IMR-90 (cell line): ENCODE measurements around the gene SLC37A3. TPM values are rescaled to one million over a fixed set of nuclear protein-coding genes. Genes with fewer than 3 reads are reported as not detected.

Experiments used
- ATAC-seq: fragments of 200-7000 bp; cut with Tn5 transposase; 2 replicates; pipeline ENCODE4 v1.9.1; 2020; ENCODE audit warnings: low read depth, mild to moderate bottlenecking, moderate library complexity
- BruUV-seq: library from RNA; stranded (reverse); fragments of 400-500 nt; replicated peaks from 2 replicates; lab custom pipeline; 2021; lab: Mats Ljungman, UMichigan
- CTCF ChIA-PET: fragments of 300-600 bp; formaldehyde crosslinking; extraction: SDS; loops from one replicate; lab custom pipeline; 2021; ENCODE audit warnings: antibody characterized with exemption; lab: Yijun Ruan, JAX
- POLR2A ChIA-PET: fragments of 300-600 bp; sonication (Branson Sonifier 250); formaldehyde crosslinking; loops from one replicate; lab custom pipeline; 2022; ENCODE audit warnings: antibody characterized with exemption; ENCODE audit not compliant: unreplicated experiment; lab: Charles Lee
- DNase-seq: peaks from one replicate; pipeline ENCODE4 v3.0.0; 2013
- H2AFZ ChIP-seq: replicated peaks from 2 replicates; pipeline ENCODE3; 2013; ENCODE audit warnings: low read length, mild to moderate bottlenecking; ENCODE audit not compliant: poor library complexity
- H2AK5ac ChIP-seq: 2 replicates; pipeline ENCODE4 v1.6.1; 2013; ENCODE audit warnings: low read depth, low read length, inconsistent platforms
- H2AK9ac ChIP-seq: replicated peaks from 2 replicates; pipeline ENCODE3; 2013; ENCODE audit warnings: mild to moderate bottlenecking, low read depth, low read length, moderate library complexity; ENCODE audit not compliant: poor library complexity
- H2BK120ac ChIP-seq: 2 replicates; pipeline ENCODE4 v1.6.1; 2013; ENCODE audit warnings: low read depth, low read length, inconsistent platforms
- H2BK15ac ChIP-seq: 3 replicates; pipeline ENCODE4 v1.6.1; 2013; ENCODE audit warnings: low read depth, low read length, inconsistent platforms
- H2BK20ac ChIP-seq: 2 replicates; pipeline ENCODE4 v1.6.1; 2013; ENCODE audit warnings: low read depth, mild to moderate bottlenecking, inconsistent platforms, low read length, moderate library complexity
- H2BK5ac ChIP-seq: 2 replicates; pipeline ENCODE4 v1.6.1; 2013; ENCODE audit warnings: mild to moderate bottlenecking, low read depth, low read length, inconsistent platforms; ENCODE audit not compliant: poor library complexity, severe bottlenecking
- H3K14ac ChIP-seq: replicated peaks from 2 replicates; pipeline ENCODE4 v1.6.1; 2013; ENCODE audit warnings: low read depth, low read length, inconsistent platforms
- H3K18ac ChIP-seq: 2 replicates; pipeline ENCODE4 v1.6.1; 2013; ENCODE audit warnings: low read depth, low read length, control low read depth
- H3K23ac ChIP-seq: 2 replicates; pipeline ENCODE4 v1.6.1; 2013; ENCODE audit warnings: low read depth, low read length, inconsistent platforms
- H3K27ac ChIP-seq: 2 replicates; pipeline ENCODE4 v1.5.1; 2013; ENCODE audit warnings: mild to moderate bottlenecking, control low read depth, low read length; ENCODE audit not compliant: insufficient read depth
- H3K27me3 ChIP-seq: 2 replicates; pipeline ENCODE4 v1.6.1; 2013; ENCODE audit warnings: low read length; ENCODE audit not compliant: control insufficient read depth, insufficient read depth
- H3K36me3 ChIP-seq: 2 replicates; pipeline ENCODE4 v1.6.1; 2013; ENCODE audit warnings: low read length, mixed read lengths; ENCODE audit not compliant: control insufficient read depth, insufficient read depth
- H3K4ac ChIP-seq: 2 replicates; pipeline ENCODE4 v1.6.1; 2013; ENCODE audit warnings: low read depth, low read length, inconsistent platforms
- H3K4me1 ChIP-seq: 2 replicates; pipeline ENCODE4 v1.6.1; 2013; ENCODE audit warnings: low read length, mixed read lengths; ENCODE audit not compliant: control insufficient read depth, insufficient read depth
- H3K4me2 ChIP-seq: 2 replicates; pipeline ENCODE4 v1.6.1; 2013; ENCODE audit warnings: low read depth, mild to moderate bottlenecking, control low read depth, low read length, moderate library complexity
- H3K4me3 ChIP-seq: 2 replicates; pipeline ENCODE4 v1.5.1; 2013; ENCODE audit warnings: low read depth, mild to moderate bottlenecking, control low read depth, low read length, moderate library complexity; ENCODE audit not compliant: insufficient read depth
- H3K56ac ChIP-seq: 2 replicates; pipeline ENCODE4 v1.6.1; 2013; ENCODE audit warnings: low read length, inconsistent platforms; ENCODE audit not compliant: insufficient read depth; ENCODE audit errors: extremely low read depth
- H3K79me1 ChIP-seq, 2 experiments: 2 replicates each; pipeline ENCODE4 v1.6.1; 2013; ENCODE audit warnings: low read length in 2 of 2, inconsistent platforms in 1 of 2, low read depth in 1 of 2
- H3K9ac ChIP-seq: 2 replicates; pipeline ENCODE4 v1.6.1; 2013; ENCODE audit warnings: low read depth, low read length, control low read depth
- H3K9me1 ChIP-seq: 2 replicates; pipeline ENCODE4 v1.6.1; 2013; ENCODE audit warnings: low read length, inconsistent platforms; ENCODE audit not compliant: insufficient read depth
- H3K9me3 ChIP-seq: 2 replicates; pipeline ENCODE4 v1.6.1; 2013; ENCODE audit warnings: low read length; ENCODE audit not compliant: control insufficient read depth, insufficient read depth
- H4K20me1 ChIP-seq: 2 replicates; pipeline ENCODE4 v1.6.1; 2013; ENCODE audit warnings: low read length, inconsistent platforms; ENCODE audit not compliant: insufficient read depth
- H4K5ac ChIP-seq: 2 replicates; pipeline ENCODE4 v1.6.1; 2013; ENCODE audit warnings: mild to moderate bottlenecking, low read depth, low read length, control low read depth
- H4K8ac ChIP-seq, 2 experiments: 2 replicates each; pipeline ENCODE4 v1.6.1; 2013; ENCODE audit warnings: low read depth in 2 of 2, low read length in 2 of 2, control low read depth in 1 of 2, inconsistent platforms in 1 of 2
- H4K91ac ChIP-seq: 2 replicates; pipeline ENCODE4 v1.6.1; 2013; ENCODE audit warnings: low read depth, low read length, inconsistent platforms; ENCODE audit not compliant: insufficient read depth
- BHLHE40 ChIP-seq: fragments of 150-350 bp; IDR thresholded peaks from 2 replicates; pipeline ENCODE4 v1.6.1; 2016; ENCODE audit warnings: mild to moderate bottlenecking, low read depth, low read length
- CHD1 ChIP-seq: IDR thresholded peaks from 2 replicates; pipeline ENCODE4 v1.6.1; 2012; ENCODE audit warnings: low read depth, low read length, improper control_type of control experiment
- ELK1 ChIP-seq: fragments of 150-350 bp; IDR thresholded peaks from 2 replicates; pipeline ENCODE4 v1.6.1; 2016; ENCODE audit warnings: low read depth, mild to moderate bottlenecking, low read length, moderate library complexity, borderline replicate concordance
- FOS ChIP-seq: fragments of 150-350 bp; IDR thresholded peaks from 2 replicates; pipeline ENCODE4 v1.6.1; 2016; ENCODE audit warnings: low read depth, low read length
- MAZ ChIP-seq: IDR thresholded peaks from 2 replicates; pipeline ENCODE4 v1.6.1; 2012; ENCODE audit warnings: low read depth, mild to moderate bottlenecking, low read length, improper control_type of control experiment, moderate library complexity, borderline replicate concordance
- RAD21 ChIP-seq: IDR thresholded peaks from 2 replicates; pipeline ENCODE4 v1.6.1; 2012; ENCODE audit warnings: low read length, improper control_type of control experiment
- SMC3 ChIP-seq: fragments of 150-350 bp; IDR thresholded peaks from 2 replicates; pipeline ENCODE4 v1.6.1; 2016; ENCODE audit warnings: low read depth, mild to moderate bottlenecking, antibody characterized with exemption, low read length, moderate library complexity
- USF2 ChIP-seq: fragments of 150-350 bp; IDR thresholded peaks from 2 replicates; pipeline ENCODE4 v1.6.1; 2017; ENCODE audit warnings: mild to moderate bottlenecking, antibody characterized with exemption, low read length, low read depth
- WGBS, 2 experiments: methylation state at CpG; one replicate each; pipeline versions ENCODE4 v1.1.5 to v1.1.7; 2013; ENCODE audit warnings: missing lambda C conversion rate in 2 of 2; ENCODE audit not compliant: insufficient read length in 1 of 2; ENCODE audit errors: extremely low coverage in 2 of 2; 5-methylcytosine and 5-hydroxymethylcytosine counted together
- dilution Hi-C: fragments of 300-500 bp; cut with HindIII; formaldehyde crosslinking; loops from one replicate; pipeline ENCODE4 v1.14.3; 2018; ENCODE audit warnings: low sequenced_read_pairs; ENCODE audit not compliant: unreplicated experiment
- in situ Hi-C: fragments of 300-500 bp; cut with MboI; formaldehyde crosslinking; loops from 3 replicates; pipeline ENCODE4 v1.14.3; 2019; ENCODE audit warnings: low sequenced_read_pairs, inconsistent platforms, mixed read lengths
- intact Hi-C: fragments of 100-400 bp; cut with micrococcal nuclease; formaldehyde crosslinking; loops from 2 replicates; pipeline ENCODE4 v1.10.0; 2022
- polyA plus RNA-seq, 3 experiments: library from polyadenylated mRNA; depleted of rRNA; stranded (reverse); fragments of >200 nt; gene quantifications; 2 replicates each; pipeline ENCODE4 v1.2.3, GENCODE V29; 2012; ENCODE audit warnings: low replicate concordance in 1 of 3
- total RNA-seq: library from RNA; depleted of rRNA; stranded (reverse); fragments of >200 nt; gene quantifications from 2 replicates; pipeline ENCODE4 v1.2.3, GENCODE V29; 2012

The SLC37A3 gene
- total and polyA plus RNA-seq, 2 of the 4 experiments (the other 2 are of a cell fraction) = 43.2 to 45.3 TPM

GRCh38 chr7:140439359-140439758 is 41.0 kb upstream of the SLC37A3 start:
- WGBS, 2 experiments = no CpG with 5 or more reads among the region's 3 CpGs

More at GRCh38 chr7:140439359-140439758, 41.0 kb upstream of the SLC37A3 start:
- Histone ChIP-seq H3K4me2 (no peak overlapping the region), H4K20me1 (no peaks in the 10 kb centered on the region), H3K27me3 (no peaks in the 10 kb centered on the region), H3K36me3 (no peaks in the 10 kb centered on the region), H3K4me3 (no peak overlapping the region), H2BK120ac (no peak overlapping the region), H4K5ac (no peak overlapping the region), H3K23ac (no peak overlapping the region), H2AK5ac (no peak overlapping the region), H3K27ac (no peak overlapping the region), H3K56ac (no peak overlapping the region), H3K9me3 (no peaks in the 10 kb centered on the region), H2AK9ac (no peak overlapping the region), H3K79me1 (no peaks in the 10 kb centered on the region), H3K4me1 (peaks cover 2% of the 10 kb centered on the region; the same call in 1 of the 2 replicates), H3K18ac (no peak overlapping the region), H4K91ac (no peak overlapping the region), H3K14ac (no peak overlapping the region), H2BK15ac (no peak overlapping the region), H3K4ac (no peak overlapping the region), H2BK20ac (no peak overlapping the region), H3K9me1 (no peaks in the 10 kb centered on the region), H4K8ac (no peak overlapping the region), H2BK5ac (no peak overlapping the region), H2AFZ (no peak overlapping the region), H3K9ac (no peak overlapping the region)
- intact Hi-C loops = no loop called here
- dilution Hi-C loops = no loop called here
- ChIA-PET CTCF (no interaction called here), POLR2A (no interaction called here)
- no peak for ATAC-seq
- TF ChIP-seq USF2 (no peak), MAZ (no peak), ELK1 (no peak), SMC3 (no peak), FOS (no peak), BHLHE40 (no peak), RAD21 (no peak), CHD1 (no peak)
- no peak for DNase-seq
- in situ Hi-C loops = no loop called here
- BruUV-seq = no TSS peak
